NB4 (cell line): ENCODE results near the gene TFEB.
"Not testable (repeated sequence)": the region's sequence is repeated elsewhere in the genome, so short reads cannot be mapped to it uniquely, and the experiment has no call there.

Experiments
- MYC ChIP-seq: IDR thresholded peaks from 2 replicates; pipeline ENCODE4 v1.6.1; 2011; ENCODE audit warnings: low read depth, low read length
- POLR2A ChIP-seq: IDR thresholded peaks from 2 replicates; pipeline ENCODE4 v1.6.1; 2011; ENCODE audit warnings: mild to moderate bottlenecking; ENCODE audit not compliant: insufficient read length; ENCODE audit errors: extremely low read depth
- TF ChIP-seq, protein P1 (sequence below): IDR thresholded peaks from one replicate; pipeline ENCODE4 v1.5.1; 2012; ENCODE audit warnings: low read depth, low read length

DNA sequence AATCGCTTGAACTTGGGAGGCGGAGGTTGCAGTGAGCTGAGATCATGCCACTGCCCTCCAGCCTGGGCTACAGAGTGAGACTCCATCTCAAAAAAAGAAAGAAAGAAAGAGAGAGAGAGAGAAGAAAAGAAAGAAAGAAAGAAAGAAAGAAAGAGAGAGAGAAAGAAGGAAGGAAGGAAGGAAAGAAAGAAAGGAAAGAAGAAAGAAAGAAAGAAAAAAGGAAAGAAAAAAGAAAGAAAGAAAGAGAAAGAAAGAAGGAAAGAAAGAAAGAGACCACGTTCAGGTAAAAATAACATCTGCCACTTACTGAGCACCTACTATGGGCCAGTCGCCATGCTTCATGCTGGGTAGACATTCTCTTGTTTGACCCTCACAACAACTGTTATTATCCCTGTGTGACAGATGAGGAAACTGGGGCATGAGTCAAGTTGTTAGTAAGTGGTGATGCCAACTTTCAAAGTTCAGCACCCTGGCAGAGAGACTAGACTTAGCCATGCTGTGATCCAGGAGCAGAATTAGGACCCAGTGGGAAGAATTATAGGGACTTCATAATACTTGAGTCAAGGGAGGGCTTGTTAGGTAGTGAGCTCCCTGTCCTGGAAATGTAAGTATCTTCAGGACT is 30.7 kb upstream of the TFEB start:
- TF ChIP-seq, protein P1, sequence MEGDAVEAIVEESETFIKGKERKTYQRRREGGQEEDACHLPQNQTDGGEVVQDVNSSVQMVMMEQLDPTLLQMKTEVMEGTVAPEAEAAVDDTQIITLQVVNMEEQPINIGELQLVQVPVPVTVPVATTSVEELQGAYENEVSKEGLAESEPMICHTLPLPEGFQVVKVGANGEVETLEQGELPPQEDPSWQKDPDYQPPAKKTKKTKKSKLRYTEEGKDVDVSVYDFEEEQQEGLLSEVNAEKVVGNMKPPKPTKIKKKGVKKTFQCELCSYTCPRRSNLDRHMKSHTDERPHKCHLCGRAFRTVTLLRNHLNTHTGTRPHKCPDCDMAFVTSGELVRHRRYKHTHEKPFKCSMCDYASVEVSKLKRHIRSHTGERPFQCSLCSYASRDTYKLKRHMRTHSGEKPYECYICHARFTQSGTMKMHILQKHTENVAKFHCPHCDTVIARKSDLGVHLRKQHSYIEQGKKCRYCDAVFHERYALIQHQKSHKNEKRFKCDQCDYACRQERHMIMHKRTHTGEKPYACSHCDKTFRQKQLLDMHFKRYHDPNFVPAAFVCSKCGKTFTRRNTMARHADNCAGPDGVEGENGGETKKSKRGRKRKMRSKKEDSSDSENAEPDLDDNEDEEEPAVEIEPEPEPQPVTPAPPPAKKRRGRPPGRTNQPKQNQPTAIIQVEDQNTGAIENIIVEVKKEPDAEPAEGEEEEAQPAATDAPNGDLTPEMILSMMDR, result not testable (repeated sequence)
- TF ChIP-seq POLR2A, MYC: not testable (repeated sequence)
